GM21717 (cell line): ENCODE results near the gene ARHGAP19.
A peak's percentile ranks its signal among the peaks of the same experiment; 100 is the strongest.
"Not testable (repeated sequence)": the region's sequence is repeated elsewhere in the genome, so short reads cannot be mapped to it uniquely, and the experiment has no call there.

ENCODE experiments used
- ATAC-seq: cut with Tn5 transposase; IDR thresholded peaks from one replicate; pipeline ENCODE4 v1.9.1; 2021; ENCODE audit warnings: mild to moderate bottlenecking, moderate library complexity; ENCODE audit not compliant: unreplicated experiment

ARHGAP19 gene

GRCh38 chr10:97321032-97321803, 28.8 kb upstream of the ARHGAP19 start:
- no peak for ATAC-seq

DNA sequence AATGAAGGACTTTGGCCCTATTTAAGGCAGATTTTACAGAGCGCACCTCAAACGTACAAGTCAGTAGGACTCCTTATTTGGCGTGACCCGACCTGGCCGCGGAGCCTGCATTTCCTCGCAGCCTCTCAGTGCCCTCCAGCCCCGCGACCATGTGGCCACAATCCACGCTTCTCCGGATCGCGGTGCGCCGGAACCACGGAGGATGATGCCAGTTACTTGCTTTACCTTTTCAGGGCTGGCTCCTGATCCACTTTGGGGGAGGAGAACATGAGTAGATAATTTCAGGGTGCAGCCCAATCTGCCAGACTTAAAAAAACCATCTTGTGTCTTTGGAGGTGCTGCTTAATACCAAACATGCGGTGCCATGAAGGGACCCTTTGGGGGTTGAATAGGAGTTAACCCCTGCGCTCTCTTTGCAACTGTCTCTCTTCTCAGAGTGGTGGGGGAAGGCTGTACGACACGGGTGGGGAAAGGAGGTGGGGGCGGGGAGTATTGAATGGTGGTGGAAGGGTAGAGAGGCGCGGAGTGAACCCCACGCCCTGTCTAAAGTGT, 28.1 kb upstream of the ARHGAP19 start:
- ATAC-seq = no peak

DNA sequence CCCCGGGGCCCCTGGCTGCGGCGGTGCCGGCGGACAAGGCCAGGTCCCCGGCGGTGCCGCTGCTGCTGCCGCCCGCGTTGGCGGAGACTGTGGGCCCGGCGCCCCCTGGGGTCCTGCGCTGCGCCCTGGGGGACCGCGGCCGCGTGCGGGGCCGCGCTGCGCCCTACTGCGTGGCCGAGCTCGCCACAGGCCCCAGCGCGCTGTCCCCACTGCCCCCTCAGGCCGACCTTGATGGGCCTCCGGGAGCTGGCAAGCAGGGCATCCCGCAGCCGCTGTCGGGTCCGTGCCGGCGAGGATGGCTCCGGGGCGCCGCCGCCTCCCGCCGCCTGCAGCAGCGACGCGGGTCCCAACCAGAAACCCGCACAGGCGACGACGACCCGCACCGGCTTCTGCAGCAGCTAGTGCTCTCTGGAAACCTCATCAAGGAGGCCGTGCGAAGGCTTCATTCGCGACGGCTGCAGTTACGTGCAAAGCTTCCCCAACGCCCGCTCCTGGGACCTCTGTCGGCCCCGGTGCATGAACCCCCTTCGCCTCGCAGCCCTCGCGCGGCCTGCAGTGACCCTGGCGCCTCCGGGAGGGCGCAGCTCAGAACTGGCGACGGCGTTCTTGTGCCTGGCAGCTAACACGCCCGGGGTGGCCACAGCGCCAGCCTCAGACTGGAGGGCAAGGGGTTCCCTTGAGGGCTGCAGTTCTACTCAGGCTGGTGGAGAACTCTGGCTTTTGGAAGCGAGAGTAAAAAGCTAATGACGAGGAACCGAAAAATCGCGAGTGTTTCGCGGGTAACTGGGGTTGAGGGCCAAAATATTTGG, 27.4 kb upstream of the ARHGAP19 start:
- no peak for ATAC-seq

DNA sequence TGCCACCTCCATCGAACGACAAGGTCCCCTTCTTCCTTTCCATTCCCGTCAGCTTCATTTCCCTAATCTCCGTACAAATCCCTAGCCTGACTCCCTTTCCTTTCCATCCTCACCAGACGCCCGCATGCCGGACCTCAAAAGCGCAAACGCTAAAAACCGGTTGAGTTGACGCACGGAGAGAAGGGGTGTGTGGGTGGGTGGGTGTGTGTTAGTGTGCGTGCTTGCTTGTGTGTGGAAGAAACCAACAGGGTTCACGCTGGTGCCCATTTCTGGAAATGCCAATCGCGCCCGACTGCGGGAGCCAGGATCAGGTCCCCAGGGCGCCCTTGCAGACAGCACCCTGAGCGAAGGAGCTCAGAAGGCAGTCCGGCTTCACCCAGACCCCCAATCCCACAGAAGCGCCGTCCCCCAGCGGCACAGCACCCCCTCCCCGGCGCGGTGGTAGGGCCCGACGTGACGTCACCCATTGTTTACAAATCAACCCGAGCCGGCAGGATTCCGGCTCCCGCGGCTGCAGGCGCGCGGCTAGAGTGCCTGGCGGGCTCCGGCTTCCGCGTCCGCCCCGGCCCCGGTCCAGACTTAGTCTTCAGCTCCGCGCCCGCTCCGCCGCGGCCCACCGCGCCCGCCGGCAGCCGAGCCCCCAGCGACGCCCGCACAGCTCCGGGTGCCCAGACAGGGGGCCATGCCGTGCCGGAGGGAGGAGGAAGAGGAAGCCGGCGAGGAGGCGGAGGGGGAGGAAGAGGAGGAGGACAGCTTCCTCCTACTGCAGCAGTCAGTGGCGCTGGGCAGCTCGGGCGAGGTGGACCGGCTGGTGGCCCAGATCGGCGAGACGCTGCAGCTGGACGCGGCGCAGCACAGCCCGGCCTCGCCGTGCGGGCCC, 26.6 kb upstream of the ARHGAP19 start, which contains the start of gene FRAT1:
TSS of gene FRAT1 (plus strand) at position 500 of the 880 bp plus-strand sequence. CDS start at position 683, 183 bp downstream.
- peak; percentile 74 for ATAC-seq

DNA sequence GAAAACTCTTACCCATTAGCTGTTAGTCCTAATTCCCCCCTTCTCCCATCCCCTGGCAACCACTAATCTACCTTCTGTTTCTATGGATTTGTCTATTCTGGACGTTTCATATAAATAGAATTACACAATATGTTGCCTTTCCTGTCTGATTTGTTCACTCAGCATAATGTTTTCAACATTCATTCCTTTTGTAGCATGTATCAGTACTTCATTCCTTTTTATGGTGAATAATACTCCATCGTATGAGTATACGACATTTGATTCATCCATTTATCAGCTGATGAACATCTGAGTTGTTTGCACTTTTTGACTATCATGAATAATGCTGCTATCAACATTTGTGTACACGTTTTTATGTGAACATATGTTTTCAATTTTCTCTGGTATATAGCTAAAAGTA, 22.2 kb upstream of the ARHGAP19 start:
- no peak for ATAC-seq

GRCh38 chr10:97312897-97313296, 20.5 kb upstream of the ARHGAP19 start:
- ATAC-seq = no peak

DNA sequence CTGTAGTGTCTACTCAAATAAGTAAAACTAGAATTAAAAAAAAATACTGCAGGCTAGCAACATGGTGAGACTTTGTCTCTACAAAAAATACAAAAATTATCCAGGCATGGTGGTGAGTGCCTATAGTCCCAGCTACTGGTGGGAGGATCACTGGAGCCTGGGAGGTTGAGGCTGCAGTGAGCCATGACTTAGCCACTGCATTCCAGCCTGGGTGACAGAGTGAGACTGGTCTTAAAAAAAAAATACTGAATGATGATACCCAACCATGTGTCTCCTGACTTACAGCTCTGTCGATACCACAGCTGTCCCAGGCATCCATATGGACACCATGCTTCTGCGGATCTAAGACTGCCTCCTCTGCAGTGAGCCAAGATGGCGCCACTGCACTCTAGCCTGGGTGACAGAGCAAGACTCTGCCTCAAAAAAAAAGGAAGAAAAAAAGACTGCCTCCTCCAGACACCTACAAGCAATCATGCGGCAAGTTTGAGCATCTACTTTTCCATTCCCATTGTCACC, 18.7 kb upstream of the ARHGAP19 start:
- no peak for ATAC-seq

DNA sequence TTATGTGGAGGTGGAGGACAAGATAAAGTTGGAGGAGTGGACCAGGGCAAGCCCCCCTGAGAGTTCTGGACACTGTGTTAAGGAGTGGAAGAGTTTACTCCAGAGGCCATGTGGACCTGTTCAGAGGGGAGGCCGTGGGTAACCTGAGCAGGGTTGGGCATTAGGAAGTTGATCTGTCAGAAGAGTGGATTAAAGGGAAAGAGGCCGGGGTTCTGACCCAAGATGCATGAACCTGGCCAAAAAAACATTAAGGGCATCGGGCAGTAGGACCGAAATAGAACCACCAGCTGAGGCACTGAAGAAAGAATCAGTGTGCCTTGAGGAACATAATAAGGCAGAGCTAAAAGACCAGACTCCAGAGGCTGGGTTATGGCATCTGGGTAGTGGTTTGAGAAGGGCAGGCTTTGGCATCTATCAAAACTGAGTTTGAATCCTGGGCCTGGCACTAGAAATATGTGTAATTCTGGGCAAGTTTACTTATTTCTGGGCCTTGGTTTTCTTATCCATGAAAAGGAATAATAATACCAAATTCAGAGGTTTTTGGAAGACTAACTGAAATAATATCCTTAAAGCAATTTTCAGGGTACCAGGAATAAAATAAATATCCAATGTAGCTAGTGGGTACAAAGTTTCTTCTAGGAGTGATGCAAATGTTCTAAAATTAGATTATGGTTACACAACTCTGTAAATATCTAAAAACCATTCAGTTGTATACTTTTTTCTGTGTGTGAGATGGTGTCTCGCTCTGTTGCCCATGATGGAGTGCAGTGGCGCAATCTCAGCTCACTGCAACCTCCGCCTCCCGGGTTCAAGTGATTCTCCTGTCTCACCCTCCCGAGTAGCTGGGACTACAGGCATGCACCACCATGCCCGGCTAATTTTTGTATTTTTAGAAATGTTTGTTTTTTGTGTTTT, 15.7 kb upstream of the ARHGAP19 start:
- no peak for ATAC-seq

GRCh38 chr10:97307441-97307840, 15.0 kb upstream of the ARHGAP19 start:
- no peak for ATAC-seq

DNA sequence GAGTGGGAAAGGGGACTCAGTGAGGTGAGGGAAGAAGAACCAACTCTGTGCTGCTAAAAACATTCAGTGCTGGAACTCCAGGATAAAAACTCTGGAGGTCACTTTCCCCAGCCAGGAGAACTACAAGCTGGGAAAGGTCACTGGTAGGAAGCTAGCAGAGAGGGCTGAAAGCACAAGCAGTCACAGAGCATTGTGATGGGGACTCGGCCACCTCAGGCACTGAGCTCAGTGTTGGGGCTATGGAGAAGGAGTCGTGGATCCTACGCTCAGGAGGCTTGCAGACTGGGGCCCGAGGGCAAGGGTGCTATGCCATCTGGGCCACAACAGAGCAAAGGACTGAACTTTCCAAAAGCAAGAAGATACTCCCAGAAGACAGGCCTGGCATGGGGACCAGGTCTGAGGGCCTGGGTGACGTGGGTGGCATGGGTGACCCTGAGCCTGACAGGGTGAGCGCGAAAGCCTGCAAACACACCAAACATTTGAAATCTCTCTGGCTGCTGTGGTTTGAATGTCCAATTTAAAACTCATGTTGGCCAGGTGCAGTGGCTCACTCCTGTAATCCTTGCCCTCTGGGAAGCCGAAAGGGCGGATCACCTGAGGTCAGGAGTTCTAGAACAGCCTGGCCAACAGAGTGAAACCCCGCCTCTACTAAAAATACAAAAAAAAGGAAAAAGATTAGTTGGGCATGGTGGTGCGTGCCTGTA, 9.8 kb upstream of the ARHGAP19 start:
- no peak for ATAC-seq

- ATAC-seq = no peak
Observed at GRCh38 chr10:97300980-97301379, 8.5 kb upstream of the ARHGAP19 start.

- ATAC-seq = no peak
Observed at GRCh38 chr10:97298223-97298571, 5.8 kb upstream of the ARHGAP19 start.

- no peak for ATAC-seq
Observed at GRCh38 chr10:97297556-97298222, 5.3 kb upstream of the ARHGAP19 start.

DNA sequence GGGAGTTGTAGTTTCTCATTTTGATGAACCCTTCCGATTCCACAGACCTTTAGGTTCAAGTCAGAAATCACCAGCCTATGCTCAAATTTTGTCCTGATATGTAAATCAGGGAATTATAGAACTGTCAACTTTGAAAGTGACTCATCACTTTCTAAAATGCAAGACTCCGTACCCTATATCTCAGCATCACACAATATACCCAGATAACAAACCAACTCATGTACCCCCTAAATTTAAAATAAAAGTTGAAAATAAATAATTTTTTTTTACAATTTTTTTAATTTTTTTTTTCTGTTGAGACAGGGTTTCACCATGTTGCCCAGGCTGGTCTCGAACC, 393 bp upstream of the ARHGAP19 start:
- no peak for ATAC-seq

DNA sequence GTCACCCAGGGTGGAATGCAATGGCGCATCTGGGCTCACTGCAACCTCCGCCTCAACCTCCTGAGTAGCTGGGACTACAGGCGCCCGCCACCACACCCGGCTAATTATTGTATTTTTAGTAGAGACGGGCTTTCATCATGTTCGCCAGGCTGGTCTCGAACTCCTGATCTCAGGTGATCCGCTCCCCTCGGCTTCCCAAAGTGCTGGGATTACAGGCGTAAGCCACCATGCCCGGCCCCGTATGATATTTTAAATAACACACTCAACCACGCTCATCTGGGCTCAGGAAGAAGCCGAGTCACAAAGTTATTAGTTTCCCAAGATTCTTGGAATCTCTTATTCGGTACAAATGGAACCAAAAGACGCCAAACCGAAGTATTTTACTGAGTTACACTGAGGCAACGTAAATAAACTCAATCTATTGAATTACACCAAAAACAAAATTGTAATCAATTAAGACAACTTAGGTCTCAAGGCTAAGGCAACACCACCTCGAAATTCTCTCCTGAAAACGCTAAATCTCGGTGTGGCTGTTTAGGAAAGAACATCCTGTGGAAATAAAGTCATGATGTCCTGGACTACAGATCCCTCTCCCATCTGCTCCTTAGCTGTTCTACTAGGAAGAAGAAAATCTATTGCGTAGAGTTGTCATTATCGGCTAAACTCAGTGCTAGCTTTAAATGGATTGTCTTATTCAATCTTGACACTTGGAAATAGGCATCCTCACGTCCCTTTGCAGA, 910 bp downstream of the ARHGAP19 start:
- ATAC-seq = no peak

DNA sequence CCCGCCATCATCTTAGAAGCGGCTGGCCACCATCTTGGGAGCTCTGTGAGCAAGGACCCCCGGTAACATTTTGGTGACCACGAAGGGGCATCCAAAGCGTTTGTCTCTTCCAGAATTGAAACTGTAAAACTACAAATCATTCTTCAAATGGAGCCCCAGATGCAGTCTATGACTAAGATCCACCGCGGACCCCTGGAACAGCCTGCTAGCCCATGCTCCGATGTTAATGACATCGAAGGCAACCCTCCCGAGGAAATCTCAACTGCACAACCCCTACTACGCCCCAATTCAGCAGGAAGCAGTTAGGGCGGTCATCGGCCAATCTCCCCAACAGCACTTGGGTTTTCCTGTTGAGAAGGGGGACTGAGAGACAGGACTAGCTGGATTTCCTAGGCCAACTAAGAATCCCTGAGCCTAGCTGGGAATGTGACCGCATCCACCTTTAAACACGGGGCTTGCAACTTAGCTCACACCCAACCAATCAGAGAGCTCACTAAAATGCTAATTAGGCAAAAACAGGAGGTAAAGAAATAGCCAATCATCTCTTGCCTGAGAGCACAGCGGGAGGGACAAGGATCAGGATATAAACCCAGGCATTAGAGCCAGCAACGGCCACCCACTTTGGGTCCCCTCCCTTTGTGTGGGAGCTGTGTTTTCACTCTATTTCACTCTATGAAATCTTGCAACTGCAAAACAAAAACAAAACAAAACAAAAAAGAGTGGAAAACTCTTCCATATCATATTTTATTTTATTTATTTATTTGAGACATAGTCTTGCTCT, 1.7 kb downstream of the ARHGAP19 start:
- not testable (repeated sequence) for ATAC-seq

DNA sequence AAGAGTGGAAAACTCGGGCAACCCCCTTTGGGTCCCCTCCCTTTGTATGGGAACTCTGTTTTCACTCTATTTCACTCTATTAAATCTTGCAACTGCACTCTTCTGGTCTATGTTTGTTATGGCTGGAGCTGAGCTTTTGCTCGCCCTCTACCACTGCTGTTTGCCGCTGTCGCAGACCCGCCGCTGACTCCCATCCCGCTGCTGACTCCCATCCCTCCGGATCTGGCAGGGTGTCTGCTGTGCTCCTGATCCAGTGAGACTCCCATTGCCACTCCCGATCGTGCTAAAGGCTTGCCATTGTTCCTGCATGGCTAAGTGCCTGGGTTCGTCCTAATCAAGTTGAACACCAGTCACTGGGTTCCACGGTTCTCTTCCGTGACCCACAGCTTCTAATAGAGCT, 2.4 kb downstream of the ARHGAP19 start:
- ATAC-seq = not testable (repeated sequence)
